Measurements from ENCODE around the gene ADGRB3. TPM values are rescaled to one million over a fixed set of nuclear protein-coding genes. Genes with fewer than 3 reads are reported as not detected.
A peak's percentile ranks its signal among the peaks of the same experiment; 100 is the strongest.

The ADGRB3 gene
- polyA plus RNA-seq, 1 of the 3 experiments (the other 2 are of a cell fraction) = 0.12 TPM

DNA sequence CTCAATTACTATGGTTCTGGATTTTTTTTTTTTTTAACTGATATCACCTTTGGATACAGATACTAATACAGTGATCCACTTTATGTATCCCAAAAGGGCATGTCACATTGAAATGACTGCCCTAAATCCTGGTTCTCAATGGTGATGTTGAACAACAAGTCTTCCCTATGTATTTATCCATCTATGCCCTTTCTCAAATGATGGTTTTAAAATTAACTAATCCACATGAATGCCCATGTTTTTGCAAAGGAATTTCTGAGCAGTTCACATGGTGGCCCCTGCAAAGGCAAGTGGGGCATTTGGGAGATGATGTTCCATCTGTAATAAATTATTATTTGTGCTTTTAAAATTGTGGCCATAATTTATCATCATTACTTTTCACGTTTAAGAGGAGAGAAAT is 2.7 kb downstream of the ADGRB3 start:
- no peaks in the 10 kb centered on the region for H3K79me2 ChIP-seq (ENCODE audit: insufficient read depth)

GRCh38 chr6:68638230-68638900 is 3.3 kb downstream of the ADGRB3 start:
- H4K20me1 ChIP-seq (ENCODE audit: insufficient read depth) = no peaks in the 10 kb centered on the region
- H3K9me3 ChIP-seq = no peaks in the 10 kb centered on the region
- H3K27me3 ChIP-seq (ENCODE audit: insufficient read depth) = peaks cover 5% of the 10 kb centered on the region; the same call in 1 of the 2 replicates
- no peak overlapping the region for H2AFZ ChIP-seq (ENCODE audit: low read depth)
- 22% methylated on average over 11 of the region's 11 CpGs for WGBS (ENCODE audit: low lambda C conversion rate)
- H3K79me2 ChIP-seq (ENCODE audit: insufficient read depth) = no peaks in the 10 kb centered on the region
- TF ChIP-seq FOXJ3 (CRISPR knock-in tag; IDR thresholded peaks at IDR 0.05) (no peak), RCOR1 (IDR thresholded peaks at IDR 0.05; ENCODE audit: low read length) (no peak), SMC3 (IDR thresholded peaks at IDR 0.05; ENCODE audit: low read depth, low read length) (peak; percentile 59), USF2 (IDR thresholded peaks at IDR 0.05; ENCODE audit: borderline replicate concordance, low read depth, low read length) (no peak), GATA2 (CRISPR knock-in tag; IDR thresholded peaks at IDR 0.05) (no peak), NRF1 (IDR thresholded peaks at IDR 0.05; ENCODE audit: low read depth, low read length) (no peak), EZH2phosphoT487 (IDR thresholded peaks at IDR 0.05; ENCODE audit: borderline replicate concordance, low read depth) (no peak), TEAD4 (IDR thresholded peaks at IDR 0.05; ENCODE audit: borderline replicate concordance, insufficient read depth) (no peak), RAD21 (IDR thresholded peaks at IDR 0.05; ENCODE audit: low read length) (peak; percentile 84), RFX5 (IDR thresholded peaks at IDR 0.05; ENCODE audit: low read length) (no peak), IRF3 (IDR thresholded peaks at IDR 0.05; ENCODE audit: low read depth, low read length) (no peak)
- TF ChIP-seq, protein P1, sequence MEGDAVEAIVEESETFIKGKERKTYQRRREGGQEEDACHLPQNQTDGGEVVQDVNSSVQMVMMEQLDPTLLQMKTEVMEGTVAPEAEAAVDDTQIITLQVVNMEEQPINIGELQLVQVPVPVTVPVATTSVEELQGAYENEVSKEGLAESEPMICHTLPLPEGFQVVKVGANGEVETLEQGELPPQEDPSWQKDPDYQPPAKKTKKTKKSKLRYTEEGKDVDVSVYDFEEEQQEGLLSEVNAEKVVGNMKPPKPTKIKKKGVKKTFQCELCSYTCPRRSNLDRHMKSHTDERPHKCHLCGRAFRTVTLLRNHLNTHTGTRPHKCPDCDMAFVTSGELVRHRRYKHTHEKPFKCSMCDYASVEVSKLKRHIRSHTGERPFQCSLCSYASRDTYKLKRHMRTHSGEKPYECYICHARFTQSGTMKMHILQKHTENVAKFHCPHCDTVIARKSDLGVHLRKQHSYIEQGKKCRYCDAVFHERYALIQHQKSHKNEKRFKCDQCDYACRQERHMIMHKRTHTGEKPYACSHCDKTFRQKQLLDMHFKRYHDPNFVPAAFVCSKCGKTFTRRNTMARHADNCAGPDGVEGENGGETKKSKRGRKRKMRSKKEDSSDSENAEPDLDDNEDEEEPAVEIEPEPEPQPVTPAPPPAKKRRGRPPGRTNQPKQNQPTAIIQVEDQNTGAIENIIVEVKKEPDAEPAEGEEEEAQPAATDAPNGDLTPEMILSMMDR (IDR thresholded peaks at IDR 0.05) = peak; percentile 92
- no peaks in the 10 kb centered on the region for H3K36me3 ChIP-seq (replicated peaks in 1 of 2; ENCODE audit: control insufficient read depth in 1 of 2, insufficient read depth in 2 of 2, low read length in 1 of 2)
- H3K9ac ChIP-seq = no peak overlapping the region
- H3K9me2 ChIP-seq = no peaks in the 10 kb centered on the region
- no peak overlapping the region for H3K4me2 ChIP-seq
- peaks cover 4% of the 10 kb centered on the region for H3F3A ChIP-seq (replicated peaks; ENCODE audit: insufficient read depth)
- peak overlapping the region in 1 of 2 experiments; percentile 28; a peak in 1 of 4 replicates for H3K4me3 ChIP-seq (ENCODE audit: low read depth in 2 of 2, low read length in 1 of 2)
- POLR2A ChIA-PET = no interaction called here
- CTCF ChIA-PET = interaction anchor here (0.6 to 10.2 kb wide), 36 partner anchors 9 to 1471 kb away, joined by 3 to 153 read pairs (median 4); no protein-coding TSS in a partner anchor
- peak overlapping the region in 1 of 2 experiments; percentile 28; a peak in 1 of 4 replicates for H3K27ac ChIP-seq (ENCODE audit: low read depth in 2 of 2, low read length in 1 of 2)
- DNase-seq = peak; percentile 13
- peaks cover 0 to 16% of the 10 kb centered on the region in 2 experiments; a peak in 3 of 4 replicates for H3K4me1 ChIP-seq (ENCODE audit: control insufficient read depth in 1 of 2, insufficient read depth in 2 of 2, low read depth in 1 of 2, low read length in 1 of 2)

More for the DNA sequence above, 2.7 kb downstream of the ADGRB3 start:
- Histone ChIP-seq H3K4me1 (ENCODE audit: control insufficient read depth in 1 of 2, insufficient read depth in 2 of 2, low read depth in 1 of 2, low read length in 1 of 2) (peaks cover 0 to 16% of the 10 kb centered on the region in 2 experiments; a peak in 3 of 4 replicates), H3K4me2 (no peak overlapping the region), H2AFZ (ENCODE audit: low read depth) (no peak overlapping the region), H3K9me2 (no peaks in the 10 kb centered on the region), H3K27ac (ENCODE audit: low read depth in 2 of 2, low read length in 1 of 2) (peak overlapping the region in 1 of 2 experiments; percentile 28; a peak in 2 of 4 replicates), H3K4me3 (ENCODE audit: low read depth in 2 of 2, low read length in 1 of 2) (peak overlapping the region in 1 of 2 experiments; percentile 28; a peak in 1 of 4 replicates), H3F3A (replicated peaks; ENCODE audit: insufficient read depth) (peaks cover 4% of the 10 kb centered on the region), H3K9me3 (no peaks in the 10 kb centered on the region), H3K27me3 (ENCODE audit: insufficient read depth) (peaks cover 5% of the 10 kb centered on the region; the same call in 1 of the 2 replicates), H4K20me1 (ENCODE audit: insufficient read depth) (no peaks in the 10 kb centered on the region), H3K36me3 (replicated peaks in 1 of 2; ENCODE audit: control insufficient read depth in 1 of 2, insufficient read depth in 2 of 2, low read length in 1 of 2) (no peaks in the 10 kb centered on the region), H3K9ac (no peak overlapping the region)
- TF ChIP-seq TCF12 (IDR thresholded peaks at IDR 0.05) (no peak), SMC3 (IDR thresholded peaks at IDR 0.05; ENCODE audit: low read depth, low read length) (no peak), POLR2AphosphoS5 (IDR thresholded peaks at IDR 0.05; ENCODE audit: low read depth, low read length) (no peak)
- POLR2A ChIA-PET = no interaction called here
- CTCF ChIA-PET = interaction anchor here (0.6 to 10.2 kb wide), 19 partner anchors 14 to 1526 kb away, joined by 3 to 153 read pairs (median 4); no protein-coding TSS in a partner anchor
- 0% methylated on average over 1 of the region's 1 CpG for WGBS (ENCODE audit: low lambda C conversion rate)
- DNase-seq = no peak
